Endothelial cell of umbilical vein (primary cell): Measurements from ENCODE around the gene CCNY.
"Not testable (repeated sequence)": the region's sequence is repeated elsewhere in the genome, so short reads cannot be mapped to it uniquely, and the experiment has no call there.

Experiments
- CTCF ChIP-seq, 2 donors: IDR thresholded peaks; 1 replicate in 1 of 2; 2 replicates in 1 of 2; pipeline ENCODE4 v1.5.1; 2011; ENCODE audit warnings: low read length in 2 of 2, mild to moderate bottlenecking in 2 of 2, moderate library complexity in 2 of 2, control low read depth in 1 of 2, inconsistent platforms in 1 of 2, low read depth in 1 of 2; ENCODE audit not compliant: insufficient read depth in 1 of 2; ENCODE audit errors: extremely low read depth in 1 of 2
- POLR2A ChIP-seq: IDR thresholded peaks from 2 replicates; pipeline ENCODE4 v1.6.1; 2012; ENCODE audit warnings: low read depth, mild to moderate bottlenecking, control low read depth, low read length

GRCh38 chr10:35537925-35538324 is 201.6 kb downstream of the CCNY start:
- not testable (repeated sequence) for TF ChIP-seq POLR2A; CTCF (IDR thresholded peaks at IDR 0.05; ENCODE audit: extremely low read depth in 1 of 2, insufficient read depth in 1 of 2, low read depth in 1 of 2, low read length in 2 of 2)
